Liver (tissue), 3 donors: ENCODE measurements around the gene UNC93B1.

Experiments
- GABPA ChIP-seq, 2 donors: IDR thresholded peaks in 1 of 2; conservative IDR thresholded peaks in 1 of 2; 2 replicates each; pipeline ENCODE4 v1.6.1; 2016; ENCODE audit warnings: antibody characterized with exemption in 2 of 2, mild to moderate bottlenecking in 1 of 2, moderate library complexity in 1 of 2
- NR2F2 ChIP-seq: IDR thresholded peaks from 2 replicates; pipeline ENCODE4 v1.6.1; 2016; ENCODE audit warnings: antibody characterized with exemption
- RAD21 ChIP-seq, 2 donors: IDR thresholded peaks; 2 replicates each; pipeline ENCODE4 v1.6.1; 2016; ENCODE audit warnings: antibody characterized with exemption in 2 of 2, mild to moderate bottlenecking in 2 of 2
- RXRA ChIP-seq, 2 donors: IDR thresholded peaks; 2 replicates each; pipeline ENCODE4 v1.6.1; 2017 to 2018; ENCODE audit warnings: antibody characterized with exemption in 2 of 2, mild to moderate bottlenecking in 1 of 2
- SP1 ChIP-seq: IDR thresholded peaks from 2 replicates; pipeline ENCODE4 v1.6.1; 2018; ENCODE audit warnings: antibody characterized with exemption, mild to moderate bottlenecking
- TAF1 ChIP-seq: conservative IDR thresholded peaks from 2 replicates; pipeline ENCODE4 v1.6.1; 2016; ENCODE audit warnings: antibody characterized with exemption, mild to moderate bottlenecking
- YY1 ChIP-seq: IDR thresholded peaks from 2 replicates; pipeline ENCODE4 v1.6.1; 2016; ENCODE audit warnings: antibody characterized with exemption, mild to moderate bottlenecking
- TF ChIP-seq, protein P1 (sequence below): fragments of 150-350 bp; IDR thresholded peaks from 2 replicates; pipeline ENCODE4 v1.5.1; 2017; ENCODE audit warnings: improper control_type of control experiment, low read depth, low read length; ENCODE audit not compliant: missing input control
- TF ChIP-seq, protein P2 (sequence below): IDR thresholded peaks from 2 replicates; pipeline ENCODE4 v1.6.1; 2016; ENCODE audit warnings: antibody characterized with exemption, mild to moderate bottlenecking
- TF ChIP-seq, protein P3 (sequence below): IDR thresholded peaks from 2 replicates; pipeline ENCODE4 v1.6.1; 2016; ENCODE audit warnings: antibody characterized with exemption
- TF ChIP-seq, protein P4 (sequence below): IDR thresholded peaks from 2 replicates; pipeline ENCODE4 v1.6.1; 2016; ENCODE audit warnings: antibody characterized with exemption
- donor health status: healthy.
- donor health status: healthy.

DNA sequence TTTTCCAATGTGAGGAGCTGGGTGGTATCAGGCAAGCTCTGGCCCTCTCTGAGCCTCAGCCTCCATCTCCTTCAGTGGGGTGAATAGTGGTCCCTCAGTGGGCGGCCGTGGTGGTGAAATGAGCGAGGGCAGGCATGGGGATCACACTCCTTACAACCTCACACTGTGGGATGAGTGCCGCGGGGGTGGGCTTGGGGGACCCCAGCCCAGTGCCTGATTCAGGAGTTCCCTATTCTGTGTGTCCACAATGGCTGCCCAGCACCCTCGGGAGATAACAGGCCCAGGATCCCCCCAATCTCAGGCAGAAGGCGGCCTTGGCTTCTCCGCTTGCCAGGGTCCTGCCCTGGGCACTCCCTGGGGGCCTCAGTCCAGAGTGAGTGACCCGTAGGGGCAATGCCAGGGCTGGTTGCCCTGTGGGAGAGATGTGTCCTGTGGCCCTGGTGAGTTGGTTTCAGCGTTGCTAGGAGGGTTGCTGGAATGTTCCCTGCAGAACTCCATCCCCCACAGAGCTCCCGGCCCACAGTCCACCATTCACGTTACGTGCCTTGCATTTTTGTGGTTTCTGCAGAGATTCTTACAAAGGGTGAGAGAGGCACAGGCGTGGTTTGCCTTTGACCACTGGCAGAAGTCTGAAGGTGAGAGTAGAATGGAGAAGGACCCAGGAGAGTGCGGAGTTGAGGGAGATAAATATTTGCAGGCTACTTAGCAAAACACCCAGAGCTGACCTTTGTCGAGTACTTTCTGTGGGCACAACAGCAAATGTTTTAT is 9.1 kb upstream of the UNC93B1 start:
- TF ChIP-seq, protein P1, sequence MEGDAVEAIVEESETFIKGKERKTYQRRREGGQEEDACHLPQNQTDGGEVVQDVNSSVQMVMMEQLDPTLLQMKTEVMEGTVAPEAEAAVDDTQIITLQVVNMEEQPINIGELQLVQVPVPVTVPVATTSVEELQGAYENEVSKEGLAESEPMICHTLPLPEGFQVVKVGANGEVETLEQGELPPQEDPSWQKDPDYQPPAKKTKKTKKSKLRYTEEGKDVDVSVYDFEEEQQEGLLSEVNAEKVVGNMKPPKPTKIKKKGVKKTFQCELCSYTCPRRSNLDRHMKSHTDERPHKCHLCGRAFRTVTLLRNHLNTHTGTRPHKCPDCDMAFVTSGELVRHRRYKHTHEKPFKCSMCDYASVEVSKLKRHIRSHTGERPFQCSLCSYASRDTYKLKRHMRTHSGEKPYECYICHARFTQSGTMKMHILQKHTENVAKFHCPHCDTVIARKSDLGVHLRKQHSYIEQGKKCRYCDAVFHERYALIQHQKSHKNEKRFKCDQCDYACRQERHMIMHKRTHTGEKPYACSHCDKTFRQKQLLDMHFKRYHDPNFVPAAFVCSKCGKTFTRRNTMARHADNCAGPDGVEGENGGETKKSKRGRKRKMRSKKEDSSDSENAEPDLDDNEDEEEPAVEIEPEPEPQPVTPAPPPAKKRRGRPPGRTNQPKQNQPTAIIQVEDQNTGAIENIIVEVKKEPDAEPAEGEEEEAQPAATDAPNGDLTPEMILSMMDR: no peak
- TF ChIP-seq, protein P2, sequence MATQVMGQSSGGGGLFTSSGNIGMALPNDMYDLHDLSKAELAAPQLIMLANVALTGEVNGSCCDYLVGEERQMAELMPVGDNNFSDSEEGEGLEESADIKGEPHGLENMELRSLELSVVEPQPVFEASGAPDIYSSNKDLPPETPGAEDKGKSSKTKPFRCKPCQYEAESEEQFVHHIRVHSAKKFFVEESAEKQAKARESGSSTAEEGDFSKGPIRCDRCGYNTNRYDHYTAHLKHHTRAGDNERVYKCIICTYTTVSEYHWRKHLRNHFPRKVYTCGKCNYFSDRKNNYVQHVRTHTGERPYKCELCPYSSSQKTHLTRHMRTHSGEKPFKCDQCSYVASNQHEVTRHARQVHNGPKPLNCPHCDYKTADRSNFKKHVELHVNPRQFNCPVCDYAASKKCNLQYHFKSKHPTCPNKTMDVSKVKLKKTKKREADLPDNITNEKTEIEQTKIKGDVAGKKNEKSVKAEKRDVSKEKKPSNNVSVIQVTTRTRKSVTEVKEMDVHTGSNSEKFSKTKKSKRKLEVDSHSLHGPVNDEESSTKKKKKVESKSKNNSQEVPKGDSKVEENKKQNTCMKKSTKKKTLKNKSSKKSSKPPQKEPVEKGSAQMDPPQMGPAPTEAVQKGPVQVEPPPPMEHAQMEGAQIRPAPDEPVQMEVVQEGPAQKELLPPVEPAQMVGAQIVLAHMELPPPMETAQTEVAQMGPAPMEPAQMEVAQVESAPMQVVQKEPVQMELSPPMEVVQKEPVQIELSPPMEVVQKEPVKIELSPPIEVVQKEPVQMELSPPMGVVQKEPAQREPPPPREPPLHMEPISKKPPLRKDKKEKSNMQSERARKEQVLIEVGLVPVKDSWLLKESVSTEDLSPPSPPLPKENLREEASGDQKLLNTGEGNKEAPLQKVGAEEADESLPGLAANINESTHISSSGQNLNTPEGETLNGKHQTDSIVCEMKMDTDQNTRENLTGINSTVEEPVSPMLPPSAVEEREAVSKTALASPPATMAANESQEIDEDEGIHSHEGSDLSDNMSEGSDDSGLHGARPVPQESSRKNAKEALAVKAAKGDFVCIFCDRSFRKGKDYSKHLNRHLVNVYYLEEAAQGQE: no peak
- TF ChIP-seq RXRA (IDR thresholded peaks at IDR 0.05): no peak
- no peak for TF ChIP-seq RAD21 (IDR thresholded peaks at IDR 0.05)
- TF ChIP-seq, protein P3, sequence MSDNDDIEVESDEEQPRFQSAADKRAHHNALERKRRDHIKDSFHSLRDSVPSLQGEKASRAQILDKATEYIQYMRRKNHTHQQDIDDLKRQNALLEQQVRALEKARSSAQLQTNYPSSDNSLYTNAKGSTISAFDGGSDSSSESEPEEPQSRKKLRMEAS: no peak
- TF ChIP-seq YY1: no peak
- TF ChIP-seq TAF1: no peak
- TF ChIP-seq, protein P4, sequence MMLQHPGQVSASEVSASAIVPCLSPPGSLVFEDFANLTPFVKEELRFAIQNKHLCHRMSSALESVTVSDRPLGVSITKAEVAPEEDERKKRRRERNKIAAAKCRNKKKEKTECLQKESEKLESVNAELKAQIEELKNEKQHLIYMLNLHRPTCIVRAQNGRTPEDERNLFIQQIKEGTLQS: no peak
- peak; percentile 9 for TF ChIP-seq SP1
- no peak for TF ChIP-seq NR2F2
- TF ChIP-seq GABPA (IDR thresholded peaks at IDR 0.05 in 1 of 2, conservative IDR thresholded peaks at IDR 0.05 in 1 of 2): no peak
